GM19035 (cell line): Measurements from ENCODE around the gene NOC2L.

Experiments used
- ATAC-seq: cut with Tn5 transposase; IDR thresholded peaks from one replicate; pipeline ENCODE4 v1.9.1; 2021; ENCODE audit not compliant: unreplicated experiment

NOC2L gene

GRCh38 chr1:975365-975764, 16.3 kb upstream of the NOC2L start:
- ATAC-seq, result no peak

GRCh38 chr1:974687-975328, 15.8 kb upstream of the NOC2L start:
- no peak for ATAC-seq

GRCh38 chr1:974293-974640, 15.2 kb upstream of the NOC2L start:
- ATAC-seq, result no peak

- ATAC-seq, result no peak
Measured at GRCh38 chr1:973459-974292, 14.6 kb upstream of the NOC2L start.

GRCh38 chr1:972726-973458, 13.8 kb upstream of the NOC2L start:
- ATAC-seq, result no peak

- ATAC-seq, result no peak
Measured at GRCh38 chr1:971751-972506, 12.9 kb upstream of the NOC2L start.

- no peak for ATAC-seq
Measured at GRCh38 chr1:970973-971730, 12.1 kb upstream of the NOC2L start.

- no peak for ATAC-seq
Measured at GRCh38 chr1:970242-970972, 11.4 kb upstream of the NOC2L start.

- no peak for ATAC-seq
Measured at GRCh38 chr1:969260-969855, 10.3 kb upstream of the NOC2L start.

- no peak for ATAC-seq
Measured at GRCh38 chr1:967466-968343, 8.6 kb upstream of the NOC2L start.

GRCh38 chr1:966704-967300, 7.7 kb upstream of the NOC2L start:
- peak; percentile 58 for ATAC-seq

- peak; percentile 36 for ATAC-seq
Measured at GRCh38 chr1:966135-966703, 7.2 kb upstream of the NOC2L start, which contains the start of gene PLEKHN1. Gene PLEKHN1, plus strand, starts transcription at chr1:966482. Its CDS starts 50 bp downstream, at chr1:966532.

GRCh38 chr1:965526-966134, 6.6 kb upstream of the NOC2L start:
- no peak for ATAC-seq

GRCh38 chr1:964691-965525, 5.9 kb upstream of the NOC2L start:
- ATAC-seq, result no peak

GRCh38 chr1:963746-964525, 4.9 kb upstream of the NOC2L start:
- no peak for ATAC-seq

- ATAC-seq, result no peak
Measured at GRCh38 chr1:963301-963651, 4.2 kb upstream of the NOC2L start.
